ENCODE data around the gene TNFRSF12A.
"Not testable (repeated sequence)": the region's sequence is repeated elsewhere in the genome, so short reads cannot be mapped to it uniquely, and the experiment has no call there.

TNFRSF12A gene

GRCh38 chr16:3069146-3069545 lies 49.0 kb downstream of the TNFRSF12A start:
- DNase-seq = not testable (repeated sequence)

GRCh38 chr16:3070608-3071111 lies 50.5 kb downstream of the TNFRSF12A start:
- DNase-seq = no peak

GRCh38 chr16:3071655-3072054 lies 51.5 kb downstream of the TNFRSF12A start:
- no peak for DNase-seq

Measured in NCI-H1930 (cell line).